ENCODE results near the gene FUT7. TPM values are rescaled to one million over a fixed set of nuclear protein-coding genes. Genes with fewer than 3 reads are reported as not detected.

FUT7 gene
- total and polyA plus RNA-seq, 2 of the 8 experiments (the other 6 are each of a cell fraction or from before 2014, with no cell fraction given): not detected

- Histone ChIP-seq H3K27ac (ENCODE audit: low read depth, low read length) (no peak overlapping the region), H2AFZ (ENCODE audit: low read length) (no peak overlapping the region), H2BK5ac (ENCODE audit: low read depth, low read length) (0 out of 2 replicates have a peak overlapping the region, but pooled peaks have one; percentile 35), H2BK120ac (replicated peaks; ENCODE audit: low read depth, low read length) (no peak overlapping the region), H3K23ac (ENCODE audit: insufficient read length) (no peak overlapping the region), H2BK20ac (ENCODE audit: low read length) (no peak overlapping the region), H2BK15ac (ENCODE audit: low read length) (no peak overlapping the region), H3K14ac (ENCODE audit: insufficient read length) (no peak overlapping the region), H3K79me1 (ENCODE audit: low read depth, low read length) (no peaks in the 10 kb centered on the region), H3K4me1 (replicated peaks in 1 of 4; ENCODE audit: control insufficient read depth in 3 of 4, insufficient read depth in 4 of 4, low read length in 3 of 4) (peaks cover 0 to 20% (median 10%) of the 10 kb centered on the region in 4 experiments; a peak in 6 of 7 replicates), H3K4ac (replicated peaks; ENCODE audit: insufficient read length, low read depth, low read length) (no peak overlapping the region), H3K4me2 (ENCODE audit: insufficient read depth in 1 of 2, low read depth in 2 of 2, low read length in 2 of 2) (0 out of 4 replicates have a peak overlapping the region, but pooled peaks of 1 of the 2 experiments have one; percentile 77), H3K56ac (replicated peaks; ENCODE audit: insufficient read length, low read depth, low read length) (no peak overlapping the region), H3K79me2 (ENCODE audit: control insufficient read depth in 1 of 2, insufficient read depth in 2 of 2, low read length in 2 of 2) (no peaks in the 10 kb centered on the region), H4K20me1 (replicated peaks in 1 of 2; ENCODE audit: control insufficient read depth in 1 of 2, insufficient read depth in 2 of 2, low read length in 2 of 2) (peaks cover 0 to 2% of the 10 kb centered on the region in 2 experiments), H4K8ac (ENCODE audit: extremely low read depth, insufficient read depth, low read length) (no peak overlapping the region), H2AK5ac (ENCODE audit: low read depth, low read length) (no peak overlapping the region), H2BK12ac (ENCODE audit: low read depth, low read length) (peak overlapping the region; percentile 60; the same call in 1 of the 2 replicates), H3K36me3 (ENCODE audit: control insufficient read depth in 2 of 4, insufficient read depth in 4 of 4, low read length in 3 of 4) (peaks cover 0 to 2% (median 0%) of the 10 kb centered on the region in 4 experiments; a peak in 1 of 8 replicates), H3K27me3 (replicated peaks in 1 of 4; ENCODE audit: control insufficient read depth in 3 of 4, extremely low read depth in 1 of 4, insufficient read depth in 3 of 4, low read length in 3 of 4) (no peaks in the 10 kb centered on the region; a peak in 1 of 7 replicates), H4K91ac (replicated peaks; ENCODE audit: insufficient read length, low read length) (no peak overlapping the region), H3K9me3 (ENCODE audit: insufficient read depth in 2 of 2, low read depth in 1 of 2, low read length in 1 of 2) (no peaks in the 10 kb centered on the region), H3K9ac (replicated peaks in 1 of 4; ENCODE audit: extremely low read depth in 1 of 4, low read depth in 3 of 4, low read length in 3 of 4) (no peak overlapping the region), H3K18ac (ENCODE audit: extremely low read depth, low read length) (no peak overlapping the region), H3K23me2 (ENCODE audit: low read depth, low read length) (peaks cover 12% of the 10 kb centered on the region), H4K5ac (ENCODE audit: insufficient read length, low read depth, low read length) (no peak overlapping the region), H3K4me3 (ENCODE audit: extremely low read depth in 1 of 4, insufficient read depth in 2 of 4, low read depth in 3 of 4, low read length in 4 of 4) (no peak overlapping the region)
- no peak for FAIRE-seq
- DNase-seq (ENCODE audit: low read depth in 1 of 2, low spot score in 2 of 2): no peak
- CTCF ChIA-PET (ENCODE audit: partially characterized antibody): interaction anchor here (1.4 to 5.6 kb wide), 3 partner anchors 9 to 38 kb away, joined by 3 to 29 read pairs (median 18); partner anchors contain the start of gene PTGDS
- POLR2A ChIA-PET (ENCODE audit: partially characterized antibody): interaction anchor here (1.3 kb wide), 1 partner anchor 19 kb away, joined by 3 read pairs; no protein-coding TSS in a partner anchor
- 95% methylated on average over 16 of the region's 18 CpGs; no CpG with 5 or more reads in 1 of the 2 experiments for WGBS, 2 experiments (ENCODE audit: extremely low coverage in 1 of 2, insufficient coverage in 1 of 2, insufficient read length in 1 of 2, insufficient replicate concordance in 2 of 2, low coverage in 1 of 2, low lambda C conversion rate in 2 of 2, missing lambda C conversion rate in 1 of 2)
- TF ChIP-seq GTF2F1 (IDR thresholded peaks at IDR 0.05; ENCODE audit: borderline replicate concordance, low read depth, low read length): no peak
- peak in 1 of 2 experiments; percentile 8; a peak in 1 of 4 replicates for TF ChIP-seq RAD21 (IDR thresholded peaks at IDR 0.05 in 1 of 2, conservative IDR thresholded peaks at IDR 0.05 in 1 of 2; ENCODE audit: low read depth in 2 of 2, low read length in 2 of 2)
These were observed 34.1 kb downstream of the FUT7 start for GRCh38 chr9:136997830-136998234.
